Heart right ventricle (tissue), 16 donors: Measurements from ENCODE around the gene BLVRB. TPM values are rescaled to one million over a fixed set of nuclear protein-coding genes. Genes with fewer than 3 reads are reported as not detected.

Source experiments
- ATAC-seq, 8 donors: fragments of 200-7000 bp; cut with Tn5 transposase; one replicate each; pipeline ENCODE4 v1.9.1; 2020; ENCODE audit warnings: mild to moderate bottlenecking in 8 of 8, moderate library complexity in 8 of 8, moderate number of reproducible peaks in 1 of 8
- DNase-seq, 2 donors: peaks; one replicate each; pipeline ENCODE4 v3.0.0-alpha.2; 2020
- H3K27ac ChIP-seq, 10 donors: fragments of 200-600 bp; sonication (generic) in 2 of 10; one replicate each; pipeline versions ENCODE4 v1.5.0 to v1.8.0; 2020 to 2022; ENCODE audit warnings: mild to moderate bottlenecking in 3 of 10
- H3K27me3 ChIP-seq, 7 donors: fragments of 200-600 bp; one replicate each; pipeline ENCODE4 v1.8.0; 2021 to 2022; ENCODE audit warnings: mild to moderate bottlenecking in 2 of 7
- H3K36me3 ChIP-seq, 9 donors: fragments of 200-600 bp; sonication (generic) in 1 of 9; one replicate each; pipeline versions ENCODE4 v1.5.0 to v1.8.0; 2020 to 2022; ENCODE audit warnings: mild to moderate bottlenecking in 2 of 9
- H3K4me1 ChIP-seq, 9 donors: fragments of 200-600 bp; sonication (generic) in 1 of 9; one replicate each; pipeline versions ENCODE4 v1.5.0 to v1.8.0; 2020 to 2022; ENCODE audit warnings: mild to moderate bottlenecking in 4 of 9
- H3K4me3 ChIP-seq, 10 donors: fragments of 200-600 bp; sonication (generic) in 2 of 10; one replicate each; pipeline versions ENCODE4 v1.5.0 to v1.8.0; 2020 to 2022; ENCODE audit warnings: mild to moderate bottlenecking in 7 of 10, moderate library complexity in 2 of 10
- H3K9me3 ChIP-seq, 11 donors: fragments of 200-600 bp in 10 of 11; sonication (generic) in 2 of 11; one replicate each; pipeline versions ENCODE4 v1.5.0 to v1.8.0; 2013 to 2022; ENCODE audit warnings: mild to moderate bottlenecking in 2 of 11, control low read depth in 1 of 11, moderate library complexity in 1 of 11
- CTCF ChIP-seq, 9 donors: fragments of 200-600 bp; sonication (generic) in 2 of 9; IDR thresholded peaks; one replicate each; pipeline versions ENCODE4 v1.5.0 to v1.8.0; 2021 to 2022; ENCODE audit warnings: antibody characterized with exemption in 9 of 9, mild to moderate bottlenecking in 5 of 9, moderate library complexity in 1 of 9
- WGBS, 2 donors: extraction: QIAGEN DNeasy Blood & Tissue Kit; methylation state at CpG; one replicate each; pipeline ENCODE4 v1.1.7; 2013; ENCODE audit warnings: inconsistent platforms in 1 of 2; 5-methylcytosine and 5-hydroxymethylcytosine counted together
- intact Hi-C, 10 donors: fragments of 100-400 bp; cut with DNase I; formaldehyde crosslinking; loops; one replicate each; pipeline versions ENCODE4 v1.11.1 to v1.14.2; 2022
- polyA plus RNA-seq, 2 donors: library from polyadenylated mRNA; stranded (reverse); fragments of 200-250 nt; gene quantifications; one replicate each; pipeline ENCODE4 v1.2.3, GENCODE V29; 2013
- total RNA-seq, 10 donors: library from RNA; stranded (reverse); fragmentation: NEBNext Ultra II Directional in 3 of 10; extraction: Animal tissue kit (Norgen Biotek cat#: 25700) in 3 of 10; gene quantifications; one replicate each; pipeline versions ENCODE4 v1.2.1 to v1.2.4, GENCODE V29; 2021 to 2023
- donor health status: Arrhythmogenic right ventricular cardiomyopathy.
- donor health status: ischemic (EF 13 %, LVEDD 7.1; RV severe dilation, severe dysfunction).
- donor health status: healthy with polysubstance abuse.
- donor health status: DM: no; HTN: yes; CAD: no.
- donor health status: DM: no; HTN: no; CAD: no.
- donor health status: ischemic (EF 25% LVEDD 6.9; RV normal size, moderate dysfunction).
- donor health status: ischemic (EF 25% LVEDD 5.7; RV mildly dilated, moderate dysfunction).
- donor health status: healthy.
- donor health status: DM: yes; HTN: yes; CAD: no.
- donor health status: Ischemic cardiomyopathy.
- donor health status: ischemic (EF 35%, LVEDD 5.7; RV mildly dilated, moderate dysfunction).
- donor health status: nonischemic (EF 11% LVEDD 7.7; RV severe dilation, severe dysfunction).
- donor health status: DM: yes; HTN: yes; CAD: no.
- donor health status: PGD.
- donor health status: ischemic (EF 29% LVEDD 5.4; RV normal size, mild dysfunction).
- donor health status: nonischemic (EF 23%, LVEDD 6.1; RV moderate dilation, normal function).

BLVRB gene
- total and polyA plus RNA-seq, 12 donors = 70.9 to 213 (median 95.1) TPM

GRCh38 chr19:40400559-40400958 is 65.0 kb downstream of the BLVRB start:
- no peak for ATAC-seq
- Histone ChIP-seq H3K27ac (no peak overlapping the region), H3K27me3 (no peaks in the 10 kb centered on the region), H3K9me3 (no peaks in the 10 kb centered on the region), H3K4me1 (peaks cover 0 to 17% (median 9%) of the 10 kb centered on the region in 9 donors), H3K36me3 (peaks cover 0 to 3% (median 0%) of the 10 kb centered on the region in 9 donors), H3K4me3 (no peak overlapping the region)
- intact Hi-C loops = no loop called here
- WGBS, 2 donors = 56 to 66% methylated on average over 2 to 3 of the region's 3 CpGs
- TF ChIP-seq CTCF (IDR thresholded peaks at IDR 0.05) = no peak
- no peak for DNase-seq

DNA sequence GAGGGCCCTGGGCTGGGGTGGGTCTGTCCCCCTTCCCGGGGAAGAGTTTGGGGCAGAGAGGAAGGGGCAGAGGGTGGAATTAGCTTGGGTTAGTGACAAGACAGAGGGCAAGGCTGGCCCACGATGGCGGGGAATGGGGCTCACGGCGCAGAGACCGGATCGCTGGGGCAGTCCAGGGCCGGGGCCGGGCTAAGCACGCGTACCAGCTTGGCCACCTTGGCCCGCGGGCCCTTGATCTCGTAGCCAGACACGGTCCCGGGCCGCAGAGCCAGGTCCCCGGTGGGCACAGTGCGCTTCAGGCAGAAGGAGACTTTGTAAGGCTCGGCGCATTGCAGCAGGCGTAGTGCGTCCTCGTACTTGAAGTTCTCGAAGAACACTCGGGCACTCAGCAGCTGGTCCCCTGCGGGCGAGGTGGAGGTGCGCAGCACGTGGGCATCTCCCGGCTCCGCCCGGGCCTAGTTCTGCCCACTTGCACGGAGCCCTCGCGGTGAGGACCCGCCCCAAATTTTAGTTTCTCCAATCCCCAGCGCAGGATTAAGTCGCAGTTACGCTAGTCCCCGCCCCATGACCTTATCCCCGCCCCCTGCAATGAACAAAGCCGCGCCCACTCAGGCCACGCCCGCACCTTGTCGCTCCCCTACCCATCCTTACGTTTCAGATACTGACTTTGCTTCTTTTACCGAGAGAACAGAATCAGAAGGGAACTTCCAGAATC is 67.0 kb downstream of the BLVRB start:
- TF ChIP-seq CTCF (IDR thresholded peaks at IDR 0.05) = no peak
- intact Hi-C loops = loop anchor here in 3 of 10 donors (5.0 kb wide), 2 partner anchors 41 to 46 kb away; no protein-coding TSS in a partner anchor
- no peak for DNase-seq
- H3K4me1 ChIP-seq = peaks cover 0 to 11% (median 6%) of the 10 kb centered on the region in 9 donors
- no peaks in the 10 kb centered on the region for H3K27me3 ChIP-seq
- no peaks in the 10 kb centered on the region for H3K9me3 ChIP-seq
- peaks cover 0 to 3% (median 0%) of the 10 kb centered on the region in 9 donors for H3K36me3 ChIP-seq
- WGBS, 2 donors = 55 to 57% methylated on average over 49 of the region's 49 CpGs
- peak in 1 of 8 donors; percentile 25 for ATAC-seq
- H3K27ac ChIP-seq = no peak overlapping the region
- no peak overlapping the region for H3K4me3 ChIP-seq

Other genes with a start within 250 kb of the BLVRB start
- gene TTC9B, start 247.4 kb downstream of the BLVRB start, total RNA-seq = not detected
- gene TTC9B, start 247.4 kb downstream of the BLVRB start, polyA plus RNA-seq = not detected
- gene CCNP, start 239.1 kb downstream of the BLVRB start, total RNA-seq = not detected
- gene CCNP, start 239.1 kb downstream of the BLVRB start, polyA plus RNA-seq = under 1 TPM; 0.04 to 0.15 TPM
- gene AKT2, start 180.4 kb downstream of the BLVRB start, total RNA-seq = 100 to 1,000 TPM; 117 to 147 (median 127) TPM
- 10 to 100 TPM; 56.7 to 57.6 TPM for gene AKT2, start 180.4 kb downstream of the BLVRB start, polyA plus RNA-seq
- gene C19orf47, start 117.3 kb downstream of the BLVRB start, total RNA-seq = 100 to 1,000 TPM; 138 to 227 (median 145) TPM
- gene C19orf47, start 117.3 kb downstream of the BLVRB start, polyA plus RNA-seq = 100 to 1,000 TPM; 234 to 347 TPM
- gene PLD3, start 117.0 kb downstream of the BLVRB start, total RNA-seq = 100 to 1,000 TPM; 136 to 238 (median 181) TPM
- gene PLD3, start 117.0 kb downstream of the BLVRB start, polyA plus RNA-seq = 100 to 1,000 TPM; 116 to 148 TPM
- gene HIPK4, start 75.6 kb downstream of the BLVRB start, total RNA-seq = under 1 TPM in 2 of 10 donors, not detected in 8; 0.10 to 0.15 TPM
- gene HIPK4, start 75.6 kb downstream of the BLVRB start, polyA plus RNA-seq = under 1 TPM in 1 of 2 donors, not detected in 1; 0.09 TPM
- gene PRX, start 52.4 kb downstream of the BLVRB start, total RNA-seq = 1 to 10 TPM; 1.7 to 3.8 (median 2.7) TPM
- 1 to 10 TPM; 2.4 to 2.7 TPM for gene PRX, start 52.4 kb downstream of the BLVRB start, polyA plus RNA-seq
- 10 to 100 TPM in 3 of 10 donors, 1 to 10 TPM in 7; 6.3 to 16.8 (median 8.4) TPM for gene SERTAD1, start 39.8 kb downstream of the BLVRB start, total RNA-seq
- 10 to 100 TPM; 13.4 to 35.8 TPM for gene SERTAD1, start 39.8 kb downstream of the BLVRB start, polyA plus RNA-seq
- 10 to 100 TPM; 19.4 to 37.5 (median 27.4) TPM for gene SERTAD3, start 21.4 kb downstream of the BLVRB start, total RNA-seq
- gene SERTAD3, start 21.4 kb downstream of the BLVRB start, polyA plus RNA-seq = 10 to 100 TPM; 35.3 to 35.6 TPM
- 1 to 10 TPM; 3.0 to 6.6 (median 4.9) TPM for gene SPTBN4, start 1.3 kb upstream of the BLVRB start, total RNA-seq
- gene SPTBN4, start 1.3 kb upstream of the BLVRB start, polyA plus RNA-seq = 10 to 100 TPM in 1 of 2 donors, 1 to 10 TPM in 1; 3.2 to 13.8 TPM
- 10 to 100 TPM; 12.0 to 31.5 (median 15.9) TPM for gene SHKBP1, start 111.1 kb upstream of the BLVRB start, total RNA-seq
- 10 to 100 TPM; 42.8 to 43.1 TPM for gene SHKBP1, start 111.1 kb upstream of the BLVRB start, polyA plus RNA-seq
- gene LTBP4, start 135.6 kb upstream of the BLVRB start, total RNA-seq = 100 to 1,000 TPM; 139 to 263 (median 244) TPM
- 100 to 1,000 TPM; 114 to 191 TPM for gene LTBP4, start 135.6 kb upstream of the BLVRB start, polyA plus RNA-seq
- 10 to 100 TPM in 5 of 10 donors, 1 to 10 TPM in 5; 7.1 to 15.3 (median 10.0) TPM for gene NUMBL, start 224.9 kb upstream of the BLVRB start, total RNA-seq
- 10 to 100 TPM; 11.2 to 14.0 TPM for gene NUMBL, start 224.9 kb upstream of the BLVRB start, polyA plus RNA-seq